GM19324 (cell line): ENCODE data around the gene BBIP1.
"Not testable (repeated sequence)": the region's sequence is repeated elsewhere in the genome, so short reads cannot be mapped to it uniquely, and the experiment has no call there.

ENCODE experiments used
- ATAC-seq: cut with Tn5 transposase; IDR thresholded peaks from one replicate; pipeline ENCODE4 v1.9.1; 2021; ENCODE audit warnings: mild to moderate bottlenecking, moderate library complexity; ENCODE audit not compliant: unreplicated experiment, low FRiP score

BBIP1 gene

GRCh38 chr10:110923856-110924493, 5.0 kb upstream of the BBIP1 start:
- no peak for ATAC-seq

- ATAC-seq, result peak; percentile 27
Observed at GRCh38 chr10:110919971-110920881, 1.2 kb upstream of the BBIP1 start.

GRCh38 chr10:110919349-110919931, 460 bp upstream of the BBIP1 start, which contains the start of gene SHOC2:
SHOC2 (plus strand) TSS chr10:110919604; CDS start chr10:110964359, 44,755 bp downstream.
- ATAC-seq, result no peak

DNA sequence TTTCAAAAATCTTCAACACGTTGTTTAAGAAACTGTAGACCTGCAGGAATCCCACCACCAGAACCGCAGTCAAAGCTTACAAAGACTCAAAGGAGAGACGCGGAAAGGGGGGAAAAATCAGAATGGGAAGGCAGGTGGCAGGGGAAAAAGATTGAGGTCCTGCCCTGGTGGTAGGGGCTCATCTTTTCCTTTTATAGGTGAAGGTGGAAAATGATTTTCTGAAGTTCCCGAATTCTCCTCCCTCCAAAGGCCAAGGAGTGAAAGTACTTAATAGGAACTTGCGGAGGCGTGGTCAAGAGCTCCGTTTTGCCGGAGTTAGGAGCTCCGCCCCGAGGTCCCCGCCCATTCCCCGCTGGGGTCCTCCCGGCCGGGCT, 724 bp downstream of the BBIP1 start:
- no peak for ATAC-seq

GRCh38 chr10:110916554-110917346, 2.2 kb downstream of the BBIP1 start:
- no peak for ATAC-seq

GRCh38 chr10:110915600-110915999, 3.4 kb downstream of the BBIP1 start:
- ATAC-seq, result not testable (repeated sequence)

- ATAC-seq, result no peak
Observed at GRCh38 chr10:110915035-110915434, 3.9 kb downstream of the BBIP1 start.

- ATAC-seq, result no peak
Observed at GRCh38 chr10:110914431-110914830, 4.5 kb downstream of the BBIP1 start.

GRCh38 chr10:110912374-110912773, 6.6 kb downstream of the BBIP1 start:
- ATAC-seq, result no peak

- ATAC-seq, result no peak
Observed at GRCh38 chr10:110910138-110910537, 8.8 kb downstream of the BBIP1 start.

GRCh38 chr10:110903280-110904278, 15.4 kb downstream of the BBIP1 start:
- ATAC-seq, result no peak

DNA sequence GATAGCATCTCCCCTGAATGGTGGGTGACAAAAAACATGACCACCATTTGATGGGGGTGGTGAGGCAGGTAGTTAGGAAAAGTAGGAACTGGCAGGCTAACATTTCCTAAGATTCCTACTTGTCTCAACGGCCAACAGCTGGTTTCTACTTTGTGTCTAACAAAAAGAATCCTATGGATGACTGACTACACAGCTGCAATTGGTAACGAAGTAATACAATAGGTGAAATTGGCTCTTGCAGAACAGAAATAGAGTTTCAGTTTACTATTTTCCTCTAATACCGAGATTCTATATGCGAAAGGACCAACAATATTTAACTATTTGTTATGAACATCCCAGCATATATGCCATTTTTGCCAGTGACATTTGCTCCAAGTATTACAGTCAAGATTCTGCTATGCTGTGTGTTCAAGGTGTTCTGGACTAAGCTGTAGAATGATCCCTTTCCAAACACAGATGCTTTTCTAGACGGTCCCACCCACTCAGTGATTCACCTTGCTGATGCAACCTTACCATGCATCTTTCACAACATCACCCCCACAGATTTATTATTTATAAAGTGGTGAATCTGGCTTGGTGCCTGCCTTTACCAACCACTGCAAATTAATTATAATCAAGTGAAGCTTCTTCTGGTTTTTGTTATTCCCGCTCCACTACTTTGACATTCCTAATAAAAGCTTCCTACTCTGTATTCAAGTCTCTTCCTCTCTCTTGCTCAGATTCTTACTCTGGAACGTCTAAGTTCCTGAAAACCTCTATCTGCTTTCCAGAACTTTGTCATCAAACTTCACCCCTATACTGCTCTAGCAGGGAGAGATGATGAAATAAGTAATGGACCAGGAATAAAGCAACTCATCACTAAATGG, 16.8 kb downstream of the BBIP1 start:
- no peak for ATAC-seq

DNA sequence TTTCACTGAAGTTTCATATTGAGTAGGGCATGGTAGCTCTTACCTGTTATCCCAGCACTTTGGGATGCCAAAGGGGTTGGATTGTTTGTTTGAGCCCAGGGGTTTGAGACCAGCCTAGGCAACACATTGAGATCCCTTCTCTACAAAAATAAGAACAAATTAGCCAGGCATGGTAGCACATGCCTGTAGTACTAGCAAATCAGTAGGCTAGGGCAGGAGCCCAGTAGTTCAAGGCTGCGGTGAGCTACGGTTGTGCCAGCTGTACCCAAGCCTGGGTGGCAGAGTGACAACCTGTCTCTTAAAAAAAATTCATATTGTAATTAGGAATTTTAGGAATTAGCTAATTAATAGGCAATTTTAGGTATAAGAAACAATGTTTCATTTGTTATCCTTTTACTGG, 18.0 kb downstream of the BBIP1 start:
- ATAC-seq, result no peak

DNA sequence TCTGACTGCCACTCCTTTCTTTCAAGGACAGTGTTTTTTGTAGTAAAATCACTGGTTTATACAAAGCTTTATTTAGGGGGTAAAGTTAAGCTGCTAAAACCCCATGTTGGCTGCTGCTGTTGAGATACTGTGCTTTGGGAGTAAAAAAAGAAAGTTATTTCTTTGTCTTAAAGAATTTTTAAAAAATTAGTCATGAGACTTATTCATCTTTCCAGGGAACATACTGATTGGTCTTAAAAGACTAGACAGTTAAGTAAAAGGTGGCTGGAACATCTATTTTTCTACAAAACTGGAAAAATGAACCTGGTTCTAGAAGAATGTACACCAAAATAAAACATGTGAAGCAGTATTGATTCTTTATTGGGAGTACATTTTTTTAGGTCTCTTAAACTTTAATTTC, 20.6 kb downstream of the BBIP1 start:
- no peak for ATAC-seq

DNA sequence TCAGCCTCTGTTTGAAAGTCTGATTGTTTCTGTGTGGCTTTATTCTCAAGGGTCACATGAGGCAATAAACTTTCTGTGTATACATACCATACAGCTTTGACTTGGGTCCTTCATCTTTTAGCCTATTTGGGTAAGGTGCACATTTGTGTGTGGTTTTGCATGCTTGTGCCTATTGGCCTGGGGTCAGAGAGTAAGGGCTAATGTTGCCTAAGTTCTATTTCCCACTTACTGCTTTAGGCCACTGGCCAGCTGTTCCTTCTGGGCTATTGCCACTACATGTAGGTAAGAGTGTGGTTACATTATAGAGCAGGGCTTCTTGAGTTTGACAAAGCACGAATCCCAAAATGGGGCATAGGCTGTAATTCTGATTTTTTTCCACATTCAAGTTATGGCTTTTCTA, 21.8 kb downstream of the BBIP1 start:
- no peak for ATAC-seq

GRCh38 chr10:110893559-110894179, 25.3 kb downstream of the BBIP1 start:
- ATAC-seq, result no peak

- no peak for ATAC-seq
Observed at GRCh38 chr10:110892602-110893288, 26.2 kb downstream of the BBIP1 start.
